Left renal pelvis (tissue), 4 donors: ENCODE measurements around the gene GREB1. TPM values are rescaled to one million over a fixed set of nuclear protein-coding genes. Genes with fewer than 3 reads are reported as not detected.
"Not testable (repeated sequence)": the region's sequence is repeated elsewhere in the genome, so short reads cannot be mapped to it uniquely, and the experiment has no call there.

Source experiments
- DNase-seq, 4 donors: peaks; one replicate each; pipeline ENCODE4 v3.0.0-alpha.2; 2013; ENCODE audit warnings: low read depth in 4 of 4, low spot score in 3 of 4
- polyA plus RNA-seq, 4 donors: library from polyadenylated mRNA; unstranded; fragments of 120-200 nt; gene quantifications; one replicate each; pipeline ENCODE4 v1.2.1, GENCODE V29; 2013; ENCODE audit not compliant: insufficient read length in 4 of 4

The GREB1 gene
- polyA plus RNA-seq, 4 donors, result 4.3 to 16.3 (median 12.2) TPM

GRCh38 chr2:11656671-11657101 lies 122.8 kb downstream of the GREB1 start:
- DNase-seq, result no peak

- DNase-seq, result no peak
Measured at GRCh38 chr2:11657195-11657594, 123.3 kb downstream of the GREB1 start.

DNA sequence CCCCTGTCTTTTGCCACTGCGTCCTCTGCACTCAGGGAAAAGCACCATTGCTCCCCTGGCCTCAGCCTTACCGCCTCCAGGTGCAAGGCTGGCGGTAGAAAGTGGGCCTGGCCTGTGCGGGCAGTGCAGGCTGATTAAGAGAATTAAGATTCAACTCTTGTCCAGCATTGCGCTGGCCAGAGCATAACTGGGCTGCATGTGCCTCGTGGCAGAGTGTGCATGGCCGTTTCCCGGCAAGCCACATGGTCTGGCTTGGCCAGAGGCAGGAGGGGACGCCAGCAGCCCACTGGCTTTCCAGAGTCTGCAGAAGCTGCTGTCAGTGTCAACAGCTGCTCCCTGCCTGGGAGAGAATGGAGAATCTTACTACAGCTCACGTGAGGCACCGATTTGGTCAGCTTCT lies 123.8 kb downstream of the GREB1 start:
- no peak for DNase-seq

DNA sequence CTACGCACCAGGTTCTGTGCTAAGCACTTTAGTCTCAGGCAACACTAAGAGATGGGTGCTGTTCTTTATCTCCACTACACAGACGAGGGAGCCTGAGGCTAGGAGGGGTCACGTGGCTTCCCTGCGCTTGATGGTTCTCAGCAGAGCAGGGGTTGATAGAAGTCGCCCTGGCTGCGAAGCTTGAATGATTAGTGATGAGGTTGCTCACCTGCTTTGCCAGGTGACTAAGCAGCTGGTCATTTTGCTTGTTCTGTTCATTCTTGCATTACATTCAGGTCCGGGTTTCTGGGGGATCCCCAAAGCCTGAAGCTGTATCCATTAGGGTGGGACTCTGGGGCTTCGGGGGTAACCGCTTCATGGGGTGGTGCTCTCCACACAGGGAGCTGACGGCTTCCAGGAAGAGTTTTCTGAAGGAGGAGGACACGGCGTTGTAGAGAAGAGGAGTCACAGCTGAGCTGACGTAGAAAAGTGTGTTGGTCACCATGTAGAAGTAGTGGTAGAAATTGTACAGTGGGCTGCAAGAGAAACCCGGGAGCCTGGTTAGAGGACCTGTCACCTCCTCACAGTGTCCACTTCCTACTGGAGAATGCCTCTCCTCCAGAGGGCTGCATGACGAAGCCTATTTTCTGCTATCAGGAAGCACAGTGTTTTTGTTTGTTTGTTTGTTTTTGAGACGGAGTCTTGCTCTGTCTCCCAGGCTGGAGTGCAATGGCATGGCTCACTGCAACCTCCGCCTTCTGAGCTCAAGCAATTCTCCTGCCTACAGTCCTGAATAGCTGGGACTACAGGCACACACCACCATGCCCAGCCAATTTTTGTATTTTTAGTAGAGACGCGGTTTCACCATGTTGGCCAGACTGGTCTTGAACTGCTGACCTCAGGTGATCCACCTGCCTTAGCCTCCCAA lies 124.6 kb downstream of the GREB1 start:
- DNase-seq, result no peak

GRCh38 chr2:11659115-11659475 lies 125.2 kb downstream of the GREB1 start:
- DNase-seq, result no peak

- no peak for DNase-seq
Measured at GRCh38 chr2:11659851-11660250, 126.0 kb downstream of the GREB1 start.

GRCh38 chr2:11660396-11660795 lies 126.6 kb downstream of the GREB1 start:
- not testable (repeated sequence) for DNase-seq

- no peak for DNase-seq
Measured at GRCh38 chr2:11661891-11662435, 128.1 kb downstream of the GREB1 start.

GRCh38 chr2:11662882-11663281 lies 129.0 kb downstream of the GREB1 start:
- no peak for DNase-seq

DNA sequence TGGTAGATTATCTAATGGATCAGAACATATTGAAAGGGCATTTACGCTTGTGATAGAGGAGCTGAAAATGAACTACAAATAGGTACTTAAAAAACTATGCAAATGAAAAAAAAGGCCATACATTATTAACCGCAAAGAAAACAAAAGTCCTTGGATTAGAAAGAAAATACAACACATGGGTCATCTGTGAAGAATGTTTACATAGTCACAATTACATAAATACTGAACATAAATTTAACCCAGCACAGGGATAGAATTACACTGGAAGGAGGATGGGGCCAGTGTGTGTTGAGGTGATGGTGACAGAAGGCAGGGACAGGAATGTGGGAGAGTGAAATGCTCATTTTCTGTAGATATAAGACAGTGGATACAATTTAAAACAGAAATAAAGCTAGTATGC lies 129.6 kb downstream of the GREB1 start:
- no peak for DNase-seq

- no peak for DNase-seq
Measured at GRCh38 chr2:11665028-11665427, 131.2 kb downstream of the GREB1 start.

GRCh38 chr2:11665510-11666362 lies 131.9 kb downstream of the GREB1 start:
- DNase-seq, result no peak

- no peak for DNase-seq
Measured at GRCh38 chr2:11667194-11667593, 133.3 kb downstream of the GREB1 start.

DNA sequence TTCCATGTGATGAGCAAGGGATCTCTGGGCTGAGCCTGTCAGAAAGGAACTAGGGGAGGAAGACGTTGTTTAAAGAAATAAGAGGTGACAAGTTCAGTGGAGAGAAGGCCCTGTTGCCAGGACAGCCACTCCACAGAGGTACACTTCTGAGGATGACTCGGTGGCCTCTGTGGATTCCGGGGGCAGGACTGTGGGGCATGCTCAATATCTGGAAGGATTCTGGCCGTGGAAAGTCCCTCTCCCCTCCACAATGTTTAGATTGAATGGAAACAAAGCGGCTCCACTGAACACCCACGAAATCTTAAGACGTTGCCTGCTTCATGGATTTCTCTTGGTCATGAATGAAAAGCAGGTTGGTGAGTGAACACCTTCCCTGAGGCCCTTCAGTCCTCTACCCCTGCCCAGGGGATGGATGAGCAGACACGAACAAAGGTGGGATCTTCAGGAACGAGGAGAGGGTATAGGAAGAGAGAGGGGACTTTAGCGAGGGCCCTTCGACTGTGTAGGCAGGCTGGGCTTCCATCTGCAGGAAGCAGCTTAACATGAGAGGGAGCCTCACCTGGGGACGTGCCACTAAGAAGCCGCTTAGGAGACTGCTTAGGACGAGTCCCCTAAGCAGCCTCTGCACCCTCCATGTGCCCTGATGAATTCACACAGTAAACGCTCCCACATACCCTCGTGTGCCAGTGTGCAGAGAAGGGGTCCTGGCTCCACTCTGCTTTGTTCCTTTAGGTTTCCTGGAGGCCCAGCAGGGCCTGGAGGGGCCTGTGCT lies 134.2 kb downstream of the GREB1 start:
- no peak for DNase-seq

DNA sequence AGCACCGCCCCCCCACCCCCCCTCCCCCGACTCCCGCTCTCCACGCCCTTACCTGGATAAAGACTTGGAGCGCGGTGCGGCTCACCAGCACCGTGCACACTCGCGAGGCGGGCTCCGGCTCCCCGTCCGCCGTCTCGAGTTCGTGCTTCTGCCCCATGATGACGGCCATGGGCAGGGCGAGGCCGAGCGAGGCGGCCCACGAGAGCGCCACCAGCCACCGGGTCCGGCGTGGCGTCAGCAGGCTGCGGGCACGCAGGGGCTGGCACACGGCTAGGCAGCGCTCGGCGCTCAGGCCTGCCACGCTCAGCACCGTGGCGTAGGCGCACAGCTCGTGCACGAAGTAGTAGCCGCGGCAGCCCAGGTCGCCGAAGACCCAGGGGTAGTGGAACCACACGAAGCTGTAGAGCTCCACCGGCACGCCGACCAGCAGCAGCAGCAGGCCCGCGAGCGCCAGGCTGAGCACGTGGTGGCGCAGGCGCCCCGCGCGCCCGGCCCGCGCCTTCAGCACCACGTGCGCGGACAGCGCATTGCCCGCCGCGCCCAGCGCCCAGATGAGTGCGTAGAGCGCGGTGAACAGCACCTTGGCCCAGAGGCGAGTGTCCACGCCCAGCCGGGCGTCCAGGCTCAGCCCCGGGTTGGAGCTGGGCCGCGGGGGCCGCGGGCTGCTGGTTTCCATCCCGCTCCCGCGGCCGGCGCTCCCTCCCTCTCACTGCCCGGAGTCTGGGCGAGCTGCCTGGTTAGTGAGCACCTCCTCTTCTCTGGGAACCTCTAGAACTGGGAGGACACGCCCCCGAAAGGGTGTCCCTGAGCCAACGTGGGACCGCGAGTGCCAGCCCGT lies 135.8 kb downstream of the GREB1 start, which contains the start of gene NTSR2:
NTSR2 (minus strand) TSS at position 742 of the 838 bp plus-strand sequence; CDS start at position 676, 66 bp downstream.
- peak; percentile 36 to 61 (median 52) for DNase-seq

GRCh38 chr2:11672407-11672806 lies 138.6 kb downstream of the GREB1 start:
- DNase-seq, result no peak

GRCh38 chr2:11674983-11675382 lies 141.1 kb downstream of the GREB1 start:
- DNase-seq, result no peak

DNA sequence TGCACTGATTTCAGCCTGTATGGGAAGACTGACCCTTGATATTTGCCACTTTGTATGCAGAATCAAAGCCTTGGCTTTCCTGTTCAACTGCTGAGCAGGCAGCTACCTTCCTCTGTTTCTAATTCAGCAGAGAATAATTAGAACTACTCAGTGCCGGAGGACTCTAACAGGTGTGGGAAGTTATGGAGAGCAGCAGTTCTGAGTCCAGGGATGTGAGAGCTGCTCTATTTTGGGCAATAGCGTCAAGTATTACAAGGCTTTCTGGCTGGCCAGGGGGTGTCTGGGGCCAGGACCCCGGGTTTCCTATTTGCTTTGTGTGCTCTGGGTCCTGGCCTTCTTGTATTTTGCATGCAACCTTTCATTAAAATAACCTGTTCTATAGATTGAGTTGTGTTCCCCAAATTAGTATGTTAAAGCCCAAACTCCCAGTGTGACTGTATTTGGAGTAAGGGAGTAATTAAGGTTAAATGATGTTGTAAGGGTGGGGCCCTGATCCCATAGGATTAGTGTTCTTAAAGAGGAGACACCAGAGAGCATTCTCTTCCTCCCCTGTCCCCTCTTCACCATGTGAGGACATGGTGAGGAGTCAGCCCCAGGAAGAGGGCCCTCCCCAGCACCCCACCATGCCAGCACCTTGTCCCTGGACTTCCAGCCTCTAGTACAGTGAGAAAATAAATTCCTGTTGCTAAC lies 141.7 kb downstream of the GREB1 start:
- DNase-seq, result no peak

GRCh38 chr2:11676640-11677039 lies 142.8 kb downstream of the GREB1 start:
- no peak for DNase-seq
